HUES64 (cell line): ENCODE results near the gene DSCAML1.

ENCODE experiments used
- H3K27ac ChIP-seq: 2 replicates; pipeline ENCODE4 v1.7.0; 2013; ENCODE audit warnings: low read depth, low read length, inconsistent platforms
- H3K27me3 ChIP-seq: 2 replicates; pipeline ENCODE4 v1.6.1; 2013; ENCODE audit warnings: mild to moderate bottlenecking, low read length; ENCODE audit not compliant: insufficient read depth
- H3K36me3 ChIP-seq: 2 replicates; pipeline ENCODE4 v1.6.1; 2013; ENCODE audit warnings: mild to moderate bottlenecking, low read length; ENCODE audit not compliant: insufficient read depth
- H3K4me1 ChIP-seq: 2 replicates; pipeline ENCODE4 v1.6.1; 2013; ENCODE audit warnings: mild to moderate bottlenecking, low read length, moderate library complexity; ENCODE audit not compliant: insufficient read depth
- H3K4me3 ChIP-seq: 2 replicates; pipeline ENCODE4 v1.5.1; 2013; ENCODE audit warnings: mild to moderate bottlenecking, low read length, moderate library complexity
- H3K9ac ChIP-seq: 2 replicates; pipeline ENCODE4 v1.6.1; 2013; ENCODE audit warnings: mild to moderate bottlenecking, low read depth, low read length
- H3K9me3 ChIP-seq: 2 replicates; pipeline ENCODE4 v1.6.1; 2013; ENCODE audit warnings: low read depth, low read length; ENCODE audit not compliant: insufficient read depth
- WGBS: fragments of 150-250, 120-280 bp; methylation state at CpG from one replicate; pipeline ENCODE4 v1.1.7; 2013; ENCODE audit warnings: missing lambda C conversion rate; 5-methylcytosine and 5-hydroxymethylcytosine counted together

DSCAML1 gene

GRCh38 chr11:117654281-117655255 is 142.4 kb downstream of the DSCAML1 start:
- Histone ChIP-seq H3K4me1 (no peaks in the 10 kb centered on the region), H3K36me3 (no peaks in the 10 kb centered on the region), H3K27ac (no peak overlapping the region), H3K9me3 (no peaks in the 10 kb centered on the region), H3K27me3 (no peaks in the 10 kb centered on the region), H3K4me3 (no peak overlapping the region), H3K9ac (no peak overlapping the region)
- WGBS, result 92% methylated on average over 21 of the region's 21 CpGs

DNA sequence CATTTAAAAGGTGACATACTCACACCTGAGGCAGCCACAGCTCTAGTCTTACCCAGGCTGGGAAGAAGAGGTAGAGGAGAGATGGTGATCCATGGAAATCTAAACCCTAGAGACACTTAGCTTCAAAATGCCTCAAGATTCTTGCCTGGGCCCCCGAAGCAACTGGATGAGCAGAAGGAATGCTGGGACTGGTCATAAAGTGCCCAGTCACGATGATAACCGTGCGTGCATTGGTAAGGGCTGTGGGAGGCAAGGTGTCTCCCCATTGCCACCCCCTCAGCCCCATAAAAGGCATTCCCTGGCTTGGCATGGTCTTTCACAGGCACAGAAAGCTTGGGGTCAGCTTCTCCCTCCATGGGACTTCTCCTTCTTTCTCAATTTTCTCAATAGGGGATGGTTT is 144.5 kb downstream of the DSCAML1 start:
- Histone ChIP-seq H3K9ac (no peak overlapping the region), H3K27ac (no peak overlapping the region), H3K9me3 (no peaks in the 10 kb centered on the region), H3K27me3 (no peaks in the 10 kb centered on the region), H3K4me1 (no peaks in the 10 kb centered on the region), H3K4me3 (no peak overlapping the region), H3K36me3 (no peaks in the 10 kb centered on the region)
- 100% methylated on average over 4 of the region's 4 CpGs for WGBS

DNA sequence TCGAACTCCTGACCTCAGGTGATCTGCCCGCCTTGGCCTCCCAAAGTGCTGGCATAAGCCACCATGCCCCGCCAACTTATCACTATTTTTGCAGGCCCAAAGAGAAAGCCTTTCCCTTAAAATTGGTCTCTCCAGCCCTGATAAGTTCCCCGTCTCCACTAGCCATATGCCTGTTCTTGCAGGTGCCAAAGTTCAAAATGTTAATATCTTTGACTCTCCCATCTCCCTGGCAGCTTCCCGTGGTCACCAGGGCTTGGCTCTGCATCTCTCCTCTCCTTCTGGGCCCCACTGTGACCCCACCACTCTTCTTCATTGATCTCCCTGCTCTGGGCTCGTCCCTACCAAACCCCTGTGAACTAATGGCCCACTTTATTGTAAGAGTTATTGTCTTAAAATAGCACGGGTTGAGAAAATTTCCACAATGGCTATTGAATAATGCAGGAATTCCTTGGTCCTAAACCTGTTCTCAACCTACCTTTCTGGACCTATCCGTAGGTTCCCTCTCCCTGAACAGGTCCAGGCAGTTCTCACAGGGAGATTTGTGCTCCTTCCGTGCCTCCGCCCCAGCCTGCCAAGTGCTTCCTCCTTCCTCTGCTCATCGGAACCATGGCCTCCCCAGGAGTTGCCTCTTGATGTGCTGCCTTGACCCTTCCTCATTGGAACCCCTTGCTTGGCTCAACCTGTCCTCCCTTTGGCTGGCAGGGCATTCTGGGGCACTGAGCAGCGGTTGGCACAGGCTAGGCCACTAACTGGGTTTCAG is 147.5 kb downstream of the DSCAML1 start:
- H3K27me3 ChIP-seq, result no peaks in the 10 kb centered on the region
- WGBS, result 90% methylated on average over 12 of the region's 12 CpGs
- no peak overlapping the region for H3K9ac ChIP-seq

DNA sequence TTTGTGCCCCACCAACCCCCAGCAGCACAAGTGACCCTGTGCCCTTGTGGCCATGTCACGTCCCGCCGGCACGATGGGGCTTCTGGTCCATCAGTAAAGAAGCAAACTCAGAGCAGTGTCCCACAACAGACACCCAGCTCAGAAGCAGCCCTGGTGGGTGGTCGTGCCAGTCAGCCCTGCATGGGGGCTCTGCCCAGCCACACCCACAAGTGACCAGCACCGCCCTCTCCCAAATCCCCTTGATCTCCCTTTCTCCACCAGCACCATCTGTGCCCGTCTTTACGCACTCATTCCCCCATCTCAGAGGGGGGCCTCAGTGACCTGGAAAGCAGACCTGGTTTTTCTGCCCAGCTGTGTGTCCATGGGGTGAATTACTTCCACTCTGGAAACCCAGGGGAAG is 149.1 kb downstream of the DSCAML1 start:
- no peak overlapping the region for H3K4me3 ChIP-seq
- H3K36me3 ChIP-seq, result no peaks in the 10 kb centered on the region
- H3K9ac ChIP-seq, result no peak overlapping the region
- no peak overlapping the region for H3K27ac ChIP-seq
- WGBS, result 93% methylated on average over 8 of the region's 8 CpGs
- no peaks in the 10 kb centered on the region for H3K9me3 ChIP-seq
- no peaks in the 10 kb centered on the region for H3K4me1 ChIP-seq
- H3K27me3 ChIP-seq, result no peaks in the 10 kb centered on the region

More for the DNA sequence above, 147.5 kb downstream of the DSCAML1 start:
- no peaks in the 10 kb centered on the region for H3K36me3 ChIP-seq
- H3K9me3 ChIP-seq, result no peaks in the 10 kb centered on the region
- H3K4me3 ChIP-seq, result no peak overlapping the region
- H3K4me1 ChIP-seq, result no peaks in the 10 kb centered on the region
- no peak overlapping the region for H3K27ac ChIP-seq

DNA sequence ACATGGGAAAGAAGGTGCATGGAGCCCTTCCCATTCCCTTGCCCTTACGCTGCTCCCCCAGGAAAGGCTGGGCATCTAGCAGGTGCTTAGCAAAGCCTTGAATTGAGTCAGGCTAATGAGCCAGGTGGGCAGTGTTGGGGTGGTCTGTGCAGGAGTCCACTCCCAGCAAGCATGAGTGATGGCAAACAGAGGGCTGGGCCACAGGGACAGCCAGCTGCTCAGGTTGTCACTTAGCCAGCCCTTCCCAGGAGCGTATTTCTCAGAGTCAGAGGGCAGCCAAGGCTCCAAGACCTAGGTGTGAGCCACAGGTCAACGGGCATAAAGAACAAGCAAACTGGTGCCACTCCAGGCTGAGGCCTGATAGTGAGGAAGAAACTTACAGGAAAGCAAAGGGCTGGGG is 149.8 kb downstream of the DSCAML1 start:
- WGBS, result 91% methylated on average over 3 of the region's 3 CpGs
- Histone ChIP-seq H3K27ac (no peak overlapping the region), H3K4me1 (no peaks in the 10 kb centered on the region), H3K9me3 (no peaks in the 10 kb centered on the region), H3K9ac (no peak overlapping the region), H3K4me3 (no peak overlapping the region), H3K36me3 (no peaks in the 10 kb centered on the region), H3K27me3 (no peaks in the 10 kb centered on the region)

- Histone ChIP-seq H3K4me1 (no peaks in the 10 kb centered on the region), H3K27me3 (no peaks in the 10 kb centered on the region), H3K27ac (no peak overlapping the region), H3K9ac (no peak overlapping the region), H3K36me3 (no peaks in the 10 kb centered on the region), H3K9me3 (no peaks in the 10 kb centered on the region), H3K4me3 (no peak overlapping the region)
- 80% methylated on average over 6 of the region's 6 CpGs for WGBS
Measured at GRCh38 chr11:117646411-117646810, 150.6 kb downstream of the DSCAML1 start.

DNA sequence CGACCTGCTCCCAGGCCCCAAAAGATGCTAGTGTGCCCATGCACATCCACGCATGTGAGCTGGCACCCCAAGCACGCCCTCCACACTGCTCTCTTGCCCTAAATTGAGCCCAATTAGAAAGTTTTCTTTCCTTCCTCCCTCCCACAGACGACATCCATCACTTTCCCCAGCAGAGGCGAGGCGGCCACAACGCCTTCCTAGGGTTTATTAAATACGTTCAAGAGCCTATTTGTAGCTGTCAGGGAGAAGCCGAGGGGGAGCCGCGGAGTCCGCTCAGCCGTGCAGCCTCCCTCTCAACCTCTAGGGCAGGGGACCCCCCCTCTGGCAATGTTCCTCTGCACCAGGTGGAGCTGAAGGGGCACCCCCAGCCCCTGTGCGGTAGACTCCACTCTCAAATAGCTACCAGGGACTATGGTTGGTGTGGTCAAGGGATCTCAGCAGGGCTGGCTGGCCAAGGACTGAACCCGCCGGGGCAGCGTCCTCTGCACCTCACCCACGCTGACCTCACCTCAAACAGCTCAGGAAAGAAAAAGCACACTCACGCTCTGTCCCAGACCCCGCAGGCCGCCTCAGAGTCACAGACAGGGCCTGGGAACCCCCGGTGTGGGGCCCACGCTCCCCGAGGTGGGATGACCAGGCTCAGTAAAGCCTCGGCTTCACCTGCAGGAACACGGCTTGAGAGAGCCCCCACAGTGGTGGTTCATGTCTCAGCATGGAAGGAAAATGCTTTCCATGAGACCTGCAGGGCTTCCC is 152.4 kb downstream of the DSCAML1 start:
- Histone ChIP-seq H3K4me1 (no peaks in the 10 kb centered on the region), H3K9ac (no peak overlapping the region), H3K27me3 (no peaks in the 10 kb centered on the region), H3K4me3 (no peak overlapping the region), H3K36me3 (no peaks in the 10 kb centered on the region), H3K27ac (no peak overlapping the region), H3K9me3 (no peaks in the 10 kb centered on the region)
- WGBS, result 93% methylated on average over 26 of the region's 26 CpGs

DNA sequence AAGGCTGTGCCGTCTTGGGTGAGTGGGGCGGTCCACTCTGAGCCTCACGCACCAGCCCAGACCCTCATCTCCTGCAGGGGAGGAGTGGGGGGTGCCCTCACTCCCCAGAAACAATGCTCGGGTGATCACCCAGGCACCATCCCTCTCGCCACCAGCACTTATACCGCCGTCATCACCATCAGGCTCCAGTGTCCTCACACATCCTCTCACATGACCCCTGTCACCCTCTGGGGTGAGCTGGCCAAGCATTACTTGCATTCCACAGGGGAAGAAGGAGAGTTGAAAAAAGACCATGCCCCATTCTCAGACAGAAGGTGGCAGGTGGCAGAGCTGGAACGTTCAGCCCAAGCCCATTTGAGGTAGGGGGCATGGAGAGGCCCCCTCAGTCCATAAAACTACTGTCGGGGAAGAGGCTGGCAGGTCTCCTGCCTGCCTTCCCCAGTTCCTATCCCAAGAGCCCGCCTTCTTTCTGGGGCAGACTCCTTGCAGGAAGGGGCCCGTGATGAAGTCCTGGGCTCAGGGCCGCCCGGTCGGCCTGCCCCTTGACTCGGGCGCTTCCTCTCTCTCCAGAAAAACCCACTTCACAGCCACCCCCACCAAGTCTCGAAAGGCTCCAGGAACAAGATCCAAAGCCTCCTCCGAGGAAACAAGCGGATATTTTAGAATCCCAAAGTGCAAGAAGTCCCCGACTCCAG is 153.3 kb downstream of the DSCAML1 start:
- no peak overlapping the region for H3K27ac ChIP-seq
- H3K36me3 ChIP-seq, result no peaks in the 10 kb centered on the region
- H3K4me3 ChIP-seq, result no peak overlapping the region
- H3K9me3 ChIP-seq, result no peaks in the 10 kb centered on the region
- 85% methylated on average over 20 of the region's 20 CpGs for whole genome bisulfite sequencing
- no peaks in the 10 kb centered on the region for H3K27me3 ChIP-seq
- no peak overlapping the region for H3K9ac ChIP-seq
- no peaks in the 10 kb centered on the region for H3K4me1 ChIP-seq

DNA sequence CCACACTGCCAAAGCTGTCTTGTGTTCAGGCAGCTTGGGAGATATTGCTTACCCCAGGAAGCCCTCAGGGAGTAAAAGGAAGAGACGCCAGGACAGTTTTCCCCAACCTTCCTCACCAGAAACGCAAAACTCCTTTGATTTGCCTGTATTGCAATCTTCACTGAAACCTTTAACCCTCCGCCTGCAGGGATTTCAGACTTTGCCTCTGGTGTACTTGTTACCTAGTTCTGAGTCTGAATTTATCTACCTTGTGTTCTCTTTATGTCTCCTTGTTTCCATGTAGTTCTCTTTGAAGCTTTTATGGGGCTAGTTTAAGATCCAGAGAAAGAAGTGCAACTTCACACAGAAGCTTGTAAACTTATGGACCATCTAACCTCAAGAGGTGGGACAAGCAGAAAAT is 154.2 kb downstream of the DSCAML1 start:
- Histone ChIP-seq H3K27ac (no peak overlapping the region), H3K4me1 (no peaks in the 10 kb centered on the region), H3K36me3 (no peaks in the 10 kb centered on the region), H3K9ac (no peak overlapping the region), H3K27me3 (no peaks in the 10 kb centered on the region), H3K9me3 (no peaks in the 10 kb centered on the region), H3K4me3 (no peak overlapping the region)
- 86% methylated on average over 3 of the region's 3 CpGs for WGBS

DNA sequence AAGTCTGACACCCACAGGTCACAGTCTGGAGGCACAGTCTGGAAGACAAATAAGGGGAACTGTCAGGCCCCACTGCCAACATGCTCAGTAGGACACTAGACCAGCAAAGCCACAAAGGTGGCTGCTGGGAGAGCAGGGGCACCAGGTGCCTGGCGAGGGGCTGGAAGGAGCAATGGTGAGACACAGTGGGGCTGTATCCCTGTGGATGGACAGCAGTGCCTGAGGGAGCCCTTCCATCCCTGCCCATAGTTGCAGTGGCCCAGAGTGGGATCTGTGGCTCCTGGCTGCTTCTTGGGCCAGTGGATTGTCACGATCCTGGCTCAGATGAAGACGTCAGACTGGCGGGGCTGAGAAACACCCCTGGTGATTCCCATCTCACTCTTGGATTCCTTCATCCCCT is 154.6 kb downstream of the DSCAML1 start:
- Histone ChIP-seq H3K9ac (no peak overlapping the region), H3K9me3 (no peaks in the 10 kb centered on the region), H3K36me3 (no peaks in the 10 kb centered on the region), H3K4me1 (no peaks in the 10 kb centered on the region), H3K27ac (no peak overlapping the region), H3K27me3 (no peaks in the 10 kb centered on the region), H3K4me3 (no peak overlapping the region)
- 85% methylated on average over 4 of the region's 4 CpGs for WGBS
